Epithelial cell of esophagus (primary cell): ENCODE results near the gene RTN4IP1.
A peak's percentile ranks its signal among the peaks of the same experiment; 100 is the strongest.
"Not testable (repeated sequence)": the region's sequence is repeated elsewhere in the genome, so short reads cannot be mapped to it uniquely, and the experiment has no call there.

ENCODE experiments used
- DNase-seq: peaks from one replicate; pipeline ENCODE4 v3.0.0; 2010; ENCODE audit warnings: low read depth
- H3K4me3 ChIP-seq: 2 replicates; pipeline ENCODE4 v1.5.1; 2011; ENCODE audit warnings: mild to moderate bottlenecking, low read length, control low read depth
- TF ChIP-seq, protein P1 (sequence below): IDR thresholded peaks from 2 replicates; pipeline ENCODE4 v1.5.1; 2011; ENCODE audit warnings: low read depth, mild to moderate bottlenecking, low read length, control low read depth, inconsistent platforms; ENCODE audit not compliant: insufficient read depth; ENCODE audit errors: missing control alignments

Gene RTN4IP1

DNA sequence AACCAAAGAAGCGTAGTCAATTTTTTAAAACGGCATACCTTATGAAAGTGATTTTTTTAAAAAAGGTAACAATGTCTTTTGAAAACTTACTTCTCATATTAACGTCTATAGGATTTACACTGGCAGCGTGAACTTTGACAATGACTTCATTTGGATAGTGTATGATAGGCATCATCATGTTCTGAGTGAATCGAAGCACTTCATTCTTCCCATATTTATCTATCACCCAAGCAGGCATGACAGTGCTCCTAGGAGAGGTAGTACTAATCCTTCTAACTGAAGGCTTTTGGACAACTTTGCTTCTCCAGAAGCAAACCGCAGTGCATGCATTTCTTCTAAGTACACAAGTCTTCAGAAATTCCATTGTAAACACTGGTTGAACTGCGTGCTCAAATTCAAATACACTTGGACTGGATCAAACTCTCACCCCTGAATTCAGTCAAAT lies 618 bp downstream of the RTN4IP1 start:
- TF ChIP-seq, protein P1, sequence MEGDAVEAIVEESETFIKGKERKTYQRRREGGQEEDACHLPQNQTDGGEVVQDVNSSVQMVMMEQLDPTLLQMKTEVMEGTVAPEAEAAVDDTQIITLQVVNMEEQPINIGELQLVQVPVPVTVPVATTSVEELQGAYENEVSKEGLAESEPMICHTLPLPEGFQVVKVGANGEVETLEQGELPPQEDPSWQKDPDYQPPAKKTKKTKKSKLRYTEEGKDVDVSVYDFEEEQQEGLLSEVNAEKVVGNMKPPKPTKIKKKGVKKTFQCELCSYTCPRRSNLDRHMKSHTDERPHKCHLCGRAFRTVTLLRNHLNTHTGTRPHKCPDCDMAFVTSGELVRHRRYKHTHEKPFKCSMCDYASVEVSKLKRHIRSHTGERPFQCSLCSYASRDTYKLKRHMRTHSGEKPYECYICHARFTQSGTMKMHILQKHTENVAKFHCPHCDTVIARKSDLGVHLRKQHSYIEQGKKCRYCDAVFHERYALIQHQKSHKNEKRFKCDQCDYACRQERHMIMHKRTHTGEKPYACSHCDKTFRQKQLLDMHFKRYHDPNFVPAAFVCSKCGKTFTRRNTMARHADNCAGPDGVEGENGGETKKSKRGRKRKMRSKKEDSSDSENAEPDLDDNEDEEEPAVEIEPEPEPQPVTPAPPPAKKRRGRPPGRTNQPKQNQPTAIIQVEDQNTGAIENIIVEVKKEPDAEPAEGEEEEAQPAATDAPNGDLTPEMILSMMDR, result no peak
- peak overlapping the region; percentile 98 for H3K4me3 ChIP-seq
- no peak for DNase-seq

- H3K4me3 ChIP-seq, DNase-seq: not testable (repeated sequence)
Measured at GRCh38 chr6:106627760-106628159, 1.5 kb downstream of the RTN4IP1 start.

DNA sequence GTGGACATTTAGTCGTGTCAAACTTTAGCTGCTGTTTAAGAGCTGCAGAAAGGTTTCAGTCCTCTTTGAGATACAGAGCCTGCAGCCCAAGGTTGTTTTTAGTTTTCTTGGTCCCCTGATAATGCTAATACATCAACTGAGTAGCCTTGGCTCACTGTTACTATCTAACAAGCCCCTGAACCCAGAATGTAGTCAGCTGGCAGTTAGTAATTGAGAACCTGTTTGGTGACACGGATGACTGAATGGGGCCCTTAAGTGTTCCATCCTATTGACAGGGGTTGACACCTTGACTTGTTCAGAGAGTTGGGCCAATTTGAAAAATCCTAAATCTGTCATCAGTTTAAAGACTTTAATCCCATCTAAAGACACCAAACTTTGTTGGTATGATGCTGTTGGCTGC lies 2.8 kb downstream of the RTN4IP1 start:
- no peak for DNase-seq
- TF ChIP-seq, protein P1, result no peak
- H3K4me3 ChIP-seq, result no peak overlapping the region

DNA sequence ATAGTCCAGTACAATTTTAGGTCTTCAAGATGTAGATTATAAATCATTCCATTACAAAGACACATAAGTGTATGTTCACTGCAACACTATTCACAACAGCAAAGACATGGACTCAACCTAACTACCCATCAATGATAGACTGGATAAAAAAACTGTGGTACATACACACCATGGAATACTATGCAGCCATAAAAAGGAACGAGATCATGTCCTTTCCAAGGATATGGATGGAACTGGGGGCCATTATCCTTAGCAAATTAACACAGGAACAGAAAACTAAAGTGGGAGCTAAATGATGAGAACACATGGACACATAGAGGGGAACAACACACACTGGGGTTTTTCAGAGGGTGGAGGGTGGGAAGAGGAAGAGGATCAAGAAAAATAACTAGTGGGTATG lies 6.3 kb downstream of the RTN4IP1 start:
- no peak for DNase-seq
- TF ChIP-seq, protein P1, result no peak
- H3K4me3 ChIP-seq, result no peak overlapping the region

- DNase-seq, result no peak
- no peak overlapping the region for H3K4me3 ChIP-seq
- TF ChIP-seq, protein P1, result no peak
Measured at GRCh38 chr6:106622412-106622811, 6.9 kb downstream of the RTN4IP1 start.

DNA sequence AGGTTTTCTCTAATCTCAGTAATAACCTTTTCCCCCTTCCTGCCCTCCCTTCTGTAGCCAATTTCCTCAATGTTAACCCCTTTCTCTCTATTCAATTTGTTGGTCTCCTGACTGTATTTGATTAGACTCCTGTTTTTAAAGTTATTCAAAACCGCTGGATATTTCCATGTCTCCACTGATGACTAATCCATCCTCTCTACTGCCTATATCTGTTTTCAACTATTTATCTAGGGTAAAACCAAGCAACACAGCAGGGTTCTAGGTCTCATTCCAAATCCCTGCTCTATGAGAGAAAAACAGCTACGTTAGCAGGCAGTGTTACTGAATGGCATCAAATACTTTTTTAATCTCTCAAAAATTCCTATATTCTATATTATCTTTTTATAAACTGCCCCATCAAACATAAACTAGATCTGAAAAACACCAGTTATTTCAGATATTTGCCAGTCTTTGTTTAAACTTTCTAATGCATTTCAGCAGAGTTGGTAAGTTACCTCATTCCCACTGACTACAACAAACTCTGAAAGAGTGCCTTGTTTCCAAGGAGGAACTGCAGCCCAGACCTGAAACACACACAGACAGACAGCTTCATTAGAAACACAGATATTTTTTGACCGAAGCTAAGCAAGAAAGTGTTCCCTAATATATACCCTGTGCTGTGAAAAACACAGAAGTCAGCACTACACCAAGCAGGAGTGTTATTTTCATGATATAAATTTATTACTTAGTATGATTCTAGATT lies 8.2 kb downstream of the RTN4IP1 start:
- no peak overlapping the region for H3K4me3 ChIP-seq
- DNase-seq, result no peak
- TF ChIP-seq, protein P1, result no peak

DNA sequence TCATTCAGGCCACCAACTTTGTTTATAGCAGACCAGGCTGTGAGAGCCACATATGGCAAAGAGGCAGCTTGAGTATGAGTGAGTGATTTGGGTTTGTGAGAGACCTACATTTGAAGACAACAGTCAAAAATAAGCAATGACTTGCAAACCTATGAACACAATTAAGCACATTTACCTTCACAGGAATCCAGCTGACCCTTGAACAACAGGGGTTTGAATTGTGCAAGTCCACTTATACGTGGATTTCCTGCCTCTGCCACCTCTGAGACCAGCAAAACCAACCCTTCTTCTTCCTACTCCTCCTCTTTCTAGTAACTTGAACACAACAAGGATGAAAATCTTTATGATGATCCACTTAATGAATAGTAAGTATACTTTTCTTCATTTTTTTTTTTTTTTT lies 10.1 kb downstream of the RTN4IP1 start:
- no peak overlapping the region for H3K4me3 ChIP-seq
- no peak for DNase-seq
- TF ChIP-seq, protein P1, result no peak
